ENCODE data around the gene RFC4.

RFC4 gene

GRCh38 chr3:186785495-186786018 lies 20.7 kb downstream of the RFC4 start:
- no peak for DNase-seq

- no peak for DNase-seq
Observed at GRCh38 chr3:186784820-186785494, 21.3 kb downstream of the RFC4 start.

- DNase-seq = peak; percentile 45
Observed at GRCh38 chr3:186783731-186784515, 22.4 kb downstream of the RFC4 start.

GRCh38 chr3:186783058-186783730 lies 23.1 kb downstream of the RFC4 start, which contains the start of gene EIF4A2:
Gene EIF4A2, plus strand, starts transcription at chr3:186783577. Its CDS starts 34 bp downstream, at chr3:186783611.
- peak; percentile 84 for DNase-seq

GRCh38 chr3:186782542-186783057 lies 23.7 kb downstream of the RFC4 start:
- DNase-seq = no peak

GRCh38 chr3:186779204-186779603 lies 27.1 kb downstream of the RFC4 start:
- DNase-seq = no peak

- DNase-seq = no peak
Observed at GRCh38 chr3:186775999-186776398, 30.3 kb downstream of the RFC4 start.

- no peak for DNase-seq
Observed at GRCh38 chr3:186772701-186773417, 33.4 kb downstream of the RFC4 start.

GRCh38 chr3:186772281-186772694 lies 34.0 kb downstream of the RFC4 start:
- DNase-seq = no peak

- DNase-seq = no peak
Observed at GRCh38 chr3:186760897-186761447, 45.3 kb downstream of the RFC4 start.

- no peak for DNase-seq
Observed at GRCh38 chr3:186760141-186760833, 46.0 kb downstream of the RFC4 start.

- no peak for DNase-seq
Observed at GRCh38 chr3:186759231-186759930, 46.9 kb downstream of the RFC4 start.

- no peak for DNase-seq
Observed at GRCh38 chr3:186757686-186758220, 48.5 kb downstream of the RFC4 start.

GRCh38 chr3:186757214-186757613 lies 49.1 kb downstream of the RFC4 start:
- no peak for DNase-seq

GRCh38 chr3:186754871-186755270 lies 51.4 kb downstream of the RFC4 start:
- no peak for DNase-seq

- no peak for DNase-seq
Observed at GRCh38 chr3:186754006-186754405, 52.3 kb downstream of the RFC4 start.

GRCh38 chr3:186751480-186751879 lies 54.8 kb downstream of the RFC4 start:
- peak; percentile 20 for DNase-seq

GRCh38 chr3:186750316-186750715 lies 56.0 kb downstream of the RFC4 start:
- no peak for DNase-seq

- DNase-seq = no peak
Observed at GRCh38 chr3:186746008-186746407, 60.3 kb downstream of the RFC4 start.

- DNase-seq = no peak
Observed at GRCh38 chr3:186743666-186744065, 62.6 kb downstream of the RFC4 start.

Data from NCI-H526 treated with DMSO at 0.1 percent for 48 hours (cell line).